ENCODE data around the gene HDHD2. TPM values are rescaled to one million over a fixed set of nuclear protein-coding genes. Genes with fewer than 3 reads are reported as not detected.
A peak's percentile ranks its signal among the peaks of the same experiment; 100 is the strongest.

Gene HDHD2
- total RNA-seq, 1 donor from 2014 or later = 32.2 TPM

- Mint-ChIP-seq H3K36me3 (ENCODE audit: unreplicated experiment) (no peaks in the 10 kb centered on the region), H3K27me3 (ENCODE audit: unreplicated experiment) (peaks cover 53% of the 10 kb centered on the region), H3K4me1 (ENCODE audit: unreplicated experiment) (no peaks in the 10 kb centered on the region), H3K9me3 (ENCODE audit: unreplicated experiment) (no peaks in the 10 kb centered on the region), H3K27ac (ENCODE audit: unreplicated experiment) (no peak overlapping the region), H3K4me3 (ENCODE audit: unreplicated experiment) (no peak overlapping the region)
- no peak for TF ChIP-seq CTCF (IDR thresholded peaks at IDR 0.05)
- DNase-seq (ENCODE audit: extremely low spot score, unreplicated experiment) = no peak
Measured at GRCh38 chr18:47180765-47181164, 30.5 kb upstream of the HDHD2 start.

GRCh38 chr18:47179520-47179919 lies 29.2 kb upstream of the HDHD2 start:
- no peak for TF ChIP-seq CTCF (IDR thresholded peaks at IDR 0.05)
- Mint-ChIP-seq H3K36me3 (ENCODE audit: unreplicated experiment) (no peaks in the 10 kb centered on the region), H3K27me3 (ENCODE audit: unreplicated experiment) (peaks cover 41% of the 10 kb centered on the region), H3K4me1 (ENCODE audit: unreplicated experiment) (no peaks in the 10 kb centered on the region), H3K27ac (ENCODE audit: unreplicated experiment) (no peak overlapping the region), H3K9me3 (ENCODE audit: unreplicated experiment) (no peaks in the 10 kb centered on the region), H3K4me3 (ENCODE audit: unreplicated experiment) (no peak overlapping the region)
- DNase-seq (ENCODE audit: extremely low spot score, unreplicated experiment) = no peak

GRCh38 chr18:47175898-47176575 lies 25.7 kb upstream of the HDHD2 start, which contains the start of gene IER3IP1:
TSS of gene IER3IP1 (minus strand) at chr18:47176364. CDS start at chr18:47176277, 87 bp downstream.
- peak; percentile 30 for TF ChIP-seq CTCF (IDR thresholded peaks at IDR 0.05)
- DNase-seq (ENCODE audit: extremely low spot score, unreplicated experiment) = peak; percentile 96
- H3K9me3 Mint-ChIP-seq (ENCODE audit: unreplicated experiment) = no peaks in the 10 kb centered on the region
- no peaks in the 10 kb centered on the region for H3K4me1 Mint-ChIP-seq (ENCODE audit: unreplicated experiment)
- peaks cover 25% of the 10 kb centered on the region for H3K27me3 Mint-ChIP-seq (ENCODE audit: unreplicated experiment)
- peak within 1 kb of the TSS; percentile 24 for H3K4me3 Mint-ChIP-seq (ENCODE audit: unreplicated experiment)
- no peaks in the 10 kb centered on the region for H3K36me3 Mint-ChIP-seq (ENCODE audit: unreplicated experiment)
- H3K27ac Mint-ChIP-seq (ENCODE audit: unreplicated experiment) = no peak within 1 kb of the TSS

GRCh38 chr18:47175283-47175897 lies 25.1 kb upstream of the HDHD2 start:
- TF ChIP-seq CTCF (IDR thresholded peaks at IDR 0.05) = no peak
- H3K9me3 Mint-ChIP-seq (ENCODE audit: unreplicated experiment) = no peaks in the 10 kb centered on the region
- no peak overlapping the region for H3K27ac Mint-ChIP-seq (ENCODE audit: unreplicated experiment)
- H3K36me3 Mint-ChIP-seq (ENCODE audit: unreplicated experiment) = no peaks in the 10 kb centered on the region
- DNase-seq (ENCODE audit: extremely low spot score, unreplicated experiment) = no peak
- no peaks in the 10 kb centered on the region for H3K4me1 Mint-ChIP-seq (ENCODE audit: unreplicated experiment)
- peaks cover 18% of the 10 kb centered on the region for H3K27me3 Mint-ChIP-seq (ENCODE audit: unreplicated experiment)
- H3K4me3 Mint-ChIP-seq (ENCODE audit: unreplicated experiment) = no peak overlapping the region

GRCh38 chr18:47174545-47175116 lies 24.3 kb upstream of the HDHD2 start:
- Mint-ChIP-seq H3K9me3 (ENCODE audit: unreplicated experiment) (no peaks in the 10 kb centered on the region), H3K4me1 (ENCODE audit: unreplicated experiment) (peaks cover 2% of the 10 kb centered on the region), H3K27me3 (ENCODE audit: unreplicated experiment) (peaks cover 11% of the 10 kb centered on the region), H3K4me3 (ENCODE audit: unreplicated experiment) (no peak overlapping the region), H3K36me3 (ENCODE audit: unreplicated experiment) (no peaks in the 10 kb centered on the region), H3K27ac (ENCODE audit: unreplicated experiment) (no peak overlapping the region)
- TF ChIP-seq CTCF (IDR thresholded peaks at IDR 0.05) = no peak
- DNase-seq (ENCODE audit: extremely low spot score, unreplicated experiment) = no peak
